ENCODE results near the gene C16orf90. TPM values are rescaled to one million over a fixed set of nuclear protein-coding genes. Genes with fewer than 3 reads are reported as not detected.
"Not testable (repeated sequence)": the region's sequence is repeated elsewhere in the genome, so short reads cannot be mapped to it uniquely, and the experiment has no call there.

Gene C16orf90
- total RNA-seq, 4 donors from 2014 or later, result not detected

- intact Hi-C loops (cut with DNase I; ENCODE audit: low total_unique reads), result no loop called here
- TF ChIP-seq CTCF (IDR thresholded peaks at IDR 0.05) (no peak), POLR2A (IDR thresholded peaks at IDR 0.05) (no peak)
- no peak for DNase-seq
- H3K27ac ChIP-seq, result no peak overlapping the region
- H3K27me3 ChIP-seq, result no peaks in the 10 kb centered on the region
- no peaks in the 10 kb centered on the region for H3K36me3 ChIP-seq
- H3K4me1 ChIP-seq, result no peaks in the 10 kb centered on the region
- no peak overlapping the region for H3K4me3 ChIP-seq
- no peaks in the 10 kb centered on the region for H3K9me3 ChIP-seq
Measured at GRCh38 chr16:3479654-3480216, 15.6 kb downstream of the C16orf90 start.

- Histone ChIP-seq H3K9me3 (no peaks in the 10 kb centered on the region), H3K27me3 (no peaks in the 10 kb centered on the region), H3K4me1 (no peaks in the 10 kb centered on the region), H3K36me3 (no peaks in the 10 kb centered on the region), H3K27ac (no peak overlapping the region), H3K4me3 (no peak overlapping the region)
- intact Hi-C loops (cut with DNase I; ENCODE audit: low total_unique reads), result no loop called here
- DNase-seq, result no peak
- TF ChIP-seq CTCF (IDR thresholded peaks at IDR 0.05), result no peak
- TF ChIP-seq POLR2A (IDR thresholded peaks at IDR 0.05), result no peak
Measured at GRCh38 chr16:3478242-3478925, 16.9 kb downstream of the C16orf90 start.

GRCh38 chr16:3476409-3476808, 18.9 kb downstream of the C16orf90 start:
- no peaks in the 10 kb centered on the region for H3K4me1 ChIP-seq
- no peaks in the 10 kb centered on the region for H3K36me3 ChIP-seq
- H3K27me3 ChIP-seq, result no peaks in the 10 kb centered on the region
- intact Hi-C loops (cut with DNase I; ENCODE audit: low total_unique reads), result no loop called here
- no peak for DNase-seq
- TF ChIP-seq CTCF (IDR thresholded peaks at IDR 0.05), result no peak
- TF ChIP-seq POLR2A (IDR thresholded peaks at IDR 0.05), result no peak
- H3K9me3 ChIP-seq, result no peaks in the 10 kb centered on the region
- H3K27ac ChIP-seq, result no peak overlapping the region
- no peak overlapping the region for H3K4me3 ChIP-seq

GRCh38 chr16:3475604-3476375, 19.5 kb downstream of the C16orf90 start:
- H3K4me1 ChIP-seq, result no peaks in the 10 kb centered on the region
- intact Hi-C loops (cut with DNase I; ENCODE audit: low total_unique reads), result no loop called here
- H3K36me3 ChIP-seq, result no peaks in the 10 kb centered on the region
- H3K27ac ChIP-seq, result no peak overlapping the region
- H3K4me3 ChIP-seq, result no peak overlapping the region
- H3K9me3 ChIP-seq, result no peaks in the 10 kb centered on the region
- no peaks in the 10 kb centered on the region for H3K27me3 ChIP-seq
- DNase-seq, result no peak
- TF ChIP-seq CTCF (IDR thresholded peaks at IDR 0.05), result no peak
- no peak for TF ChIP-seq POLR2A (IDR thresholded peaks at IDR 0.05)

- H3K9me3 ChIP-seq; H3K36me3 ChIP-seq; H3K4me3 ChIP-seq; DNase-seq; H3K27ac ChIP-seq; H3K4me1 ChIP-seq; H3K27me3 ChIP-seq; intact Hi-C loops (cut with DNase I; ENCODE audit: low total_unique reads): not testable (repeated sequence)
Measured at GRCh38 chr16:3474870-3475269, 20.4 kb downstream of the C16orf90 start.

All from uterus (tissue), 4 donors.